Loucy (cell line): ENCODE data around the gene ANO1.

Experiments
- H2AFZ ChIP-seq: fragments of 200-600 bp; sonication (generic); 2 replicates; pipeline ENCODE4 v1.6.0; 2016; ENCODE audit warnings: antibody characterized with exemption, mild to moderate bottlenecking, low read length, moderate library complexity
- H3F3A ChIP-seq: fragments of 200-600 bp; 2 replicates; pipeline ENCODE4 v1.6.0; 2016; ENCODE audit warnings: antibody characterized with exemption, low read depth, mild to moderate bottlenecking
- H3K27me3 ChIP-seq: fragments of 200-600 bp; sonication (generic); 2 replicates; pipeline ENCODE4 v1.6.1; 2014; ENCODE audit warnings: low read length, mild to moderate bottlenecking; ENCODE audit not compliant: insufficient read depth, poor library complexity, severe bottlenecking
- H3K36me3 ChIP-seq: fragments of 200-600 bp; sonication (generic); 2 replicates; pipeline ENCODE4 v1.6.1; 2016; ENCODE audit warnings: low read length; ENCODE audit not compliant: insufficient read depth
- H3K4me1 ChIP-seq: fragments of 200-600 bp; sonication (generic); 2 replicates; pipeline ENCODE4 v1.5.1; 2014; ENCODE audit warnings: low read length, mild to moderate bottlenecking; ENCODE audit not compliant: insufficient read depth, poor library complexity, severe bottlenecking
- H3K4me2 ChIP-seq: fragments of 200-600 bp; sonication (generic); 2 replicates; pipeline ENCODE4 v1.6.0; 2014; ENCODE audit warnings: antibody characterized with exemption, low read length, low read depth, mild to moderate bottlenecking; ENCODE audit not compliant: poor library complexity, severe bottlenecking
- H3K4me3 ChIP-seq: fragments of 200-600 bp; sonication (generic); 2 replicates; pipeline ENCODE4 v1.5.1; 2014; ENCODE audit warnings: low read length, mild to moderate bottlenecking, mixed read lengths; ENCODE audit not compliant: poor library complexity, severe bottlenecking
- H3K79me2 ChIP-seq: fragments of 200-600 bp; sonication (generic); 2 replicates; pipeline ENCODE4 v1.6.1; 2014; ENCODE audit warnings: low read length; ENCODE audit not compliant: insufficient read depth
- H3K9ac ChIP-seq: fragments of 200-600 bp; sonication (generic); 2 replicates; pipeline ENCODE4 v1.6.0; 2014; ENCODE audit warnings: mild to moderate bottlenecking, low read depth, low read length, moderate library complexity; ENCODE audit not compliant: poor library complexity, severe bottlenecking
- H3K9me2 ChIP-seq: fragments of 200-600 bp; sonication (generic); replicated peaks from 2 replicates; pipeline ENCODE4 v1.6.1; 2016; ENCODE audit warnings: low read depth, low read length, mixed read lengths
- H3K9me3 ChIP-seq: fragments of 200-600 bp; sonication (generic); 2 replicates; pipeline ENCODE4 v1.6.1; 2014; ENCODE audit warnings: mild to moderate bottlenecking, antibody characterized with exemption, low read length, low read depth; ENCODE audit not compliant: insufficient read depth
- H4K20me1 ChIP-seq: fragments of 200-600 bp; sonication (generic); 2 replicates; pipeline ENCODE4 v1.6.0; 2014; ENCODE audit warnings: antibody characterized with exemption, low read length, mild to moderate bottlenecking; ENCODE audit not compliant: insufficient read depth, poor library complexity, severe bottlenecking
- EZH2phosphoT487 ChIP-seq: fragments of 200-600 bp; IDR thresholded peaks from 2 replicates; pipeline ENCODE4 v1.6.1; 2018; ENCODE audit warnings: antibody characterized with exemption, mild to moderate bottlenecking, moderate library complexity, borderline replicate concordance
- TF ChIP-seq, protein P1 (sequence below): fragments of 200-600 bp; sonication (generic); conservative IDR thresholded peaks from 2 replicates; pipeline ENCODE4 v1.5.1; 2014; ENCODE audit warnings: mild to moderate bottlenecking, antibody characterized with exemption, low read length

The ANO1 gene

DNA sequence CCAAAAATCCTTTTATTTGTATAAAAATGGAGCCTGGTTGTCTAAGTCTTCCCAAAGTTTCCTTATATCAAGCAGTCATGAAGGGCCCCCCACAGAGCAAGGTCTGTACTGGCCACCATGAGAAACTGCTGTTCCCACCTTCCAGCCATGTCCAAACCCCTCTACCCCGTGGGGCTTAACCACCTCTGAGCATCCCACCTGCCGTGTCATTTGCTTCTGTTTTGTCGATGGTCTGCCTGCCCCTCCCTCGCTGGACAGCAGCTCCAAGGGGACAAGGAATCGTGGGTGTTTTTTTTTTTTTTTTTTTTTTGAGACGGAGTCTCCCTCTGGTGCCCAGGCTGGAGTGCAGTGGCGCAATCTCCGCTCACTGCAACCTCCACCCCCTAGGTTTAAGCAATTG lies 11.1 kb upstream of the ANO1 start:
- no peak overlapping the region for H3K9ac ChIP-seq
- no peak overlapping the region for H3K4me3 ChIP-seq
- H2AFZ ChIP-seq, result no peak overlapping the region
- H3K9me3 ChIP-seq, result no peaks in the 10 kb centered on the region
- H4K20me1 ChIP-seq, result no peaks in the 10 kb centered on the region
- no peaks in the 10 kb centered on the region for H3K36me3 ChIP-seq
- no peak overlapping the region for H3K4me2 ChIP-seq
- H3K9me2 ChIP-seq, result no peaks in the 10 kb centered on the region
- H3F3A ChIP-seq, result no peaks in the 10 kb centered on the region
- no peaks in the 10 kb centered on the region for H3K79me2 ChIP-seq
- no peaks in the 10 kb centered on the region for H3K27me3 ChIP-seq
- no peaks in the 10 kb centered on the region for H3K4me1 ChIP-seq
- TF ChIP-seq, protein P1, sequence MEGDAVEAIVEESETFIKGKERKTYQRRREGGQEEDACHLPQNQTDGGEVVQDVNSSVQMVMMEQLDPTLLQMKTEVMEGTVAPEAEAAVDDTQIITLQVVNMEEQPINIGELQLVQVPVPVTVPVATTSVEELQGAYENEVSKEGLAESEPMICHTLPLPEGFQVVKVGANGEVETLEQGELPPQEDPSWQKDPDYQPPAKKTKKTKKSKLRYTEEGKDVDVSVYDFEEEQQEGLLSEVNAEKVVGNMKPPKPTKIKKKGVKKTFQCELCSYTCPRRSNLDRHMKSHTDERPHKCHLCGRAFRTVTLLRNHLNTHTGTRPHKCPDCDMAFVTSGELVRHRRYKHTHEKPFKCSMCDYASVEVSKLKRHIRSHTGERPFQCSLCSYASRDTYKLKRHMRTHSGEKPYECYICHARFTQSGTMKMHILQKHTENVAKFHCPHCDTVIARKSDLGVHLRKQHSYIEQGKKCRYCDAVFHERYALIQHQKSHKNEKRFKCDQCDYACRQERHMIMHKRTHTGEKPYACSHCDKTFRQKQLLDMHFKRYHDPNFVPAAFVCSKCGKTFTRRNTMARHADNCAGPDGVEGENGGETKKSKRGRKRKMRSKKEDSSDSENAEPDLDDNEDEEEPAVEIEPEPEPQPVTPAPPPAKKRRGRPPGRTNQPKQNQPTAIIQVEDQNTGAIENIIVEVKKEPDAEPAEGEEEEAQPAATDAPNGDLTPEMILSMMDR, result no peak
- no peak for TF ChIP-seq EZH2phosphoT487

DNA sequence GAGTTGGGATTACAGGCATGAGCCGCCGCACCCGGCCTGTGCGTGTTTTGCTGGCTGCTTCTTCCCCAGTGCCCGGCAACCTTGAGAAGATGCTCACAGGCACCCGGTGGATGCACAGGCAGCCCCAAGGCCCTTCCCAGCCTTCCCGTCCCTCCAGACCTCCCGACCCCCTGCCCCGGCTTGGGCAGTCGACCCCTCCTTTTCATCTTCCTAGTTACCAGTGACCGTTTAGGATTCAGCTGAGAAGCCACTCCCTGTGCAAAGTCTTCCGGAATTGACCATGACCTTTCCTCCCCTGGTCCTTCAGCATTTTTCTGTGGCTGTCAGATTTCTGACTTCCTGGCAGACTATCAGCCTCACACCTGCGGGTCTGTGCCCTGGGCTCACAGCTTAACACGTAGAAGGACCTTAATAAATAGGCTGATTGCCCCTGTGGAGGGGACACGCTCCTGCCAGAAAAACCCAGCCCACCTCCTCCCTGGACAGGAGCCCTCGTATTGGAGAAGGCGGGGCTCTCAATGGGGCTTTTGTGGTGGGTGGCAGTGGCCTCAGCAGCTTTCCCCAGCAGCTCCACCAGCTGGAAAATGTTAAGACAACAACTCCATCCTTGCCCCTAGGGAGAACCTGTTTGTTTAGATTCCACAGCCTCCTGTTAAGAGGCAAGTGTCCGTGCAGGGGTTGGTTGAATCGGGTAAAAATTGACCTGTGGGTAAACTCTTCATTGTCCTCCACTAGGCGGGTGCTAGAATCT lies 10.4 kb upstream of the ANO1 start:
- H3K4me1 ChIP-seq, result no peaks in the 10 kb centered on the region
- H3K27me3 ChIP-seq, result no peaks in the 10 kb centered on the region
- no peak overlapping the region for H3K4me2 ChIP-seq
- H2AFZ ChIP-seq, result no peak overlapping the region
- TF ChIP-seq, protein P1, result no peak
- TF ChIP-seq EZH2phosphoT487, result no peak
- no peaks in the 10 kb centered on the region for H3K9me2 ChIP-seq
- no peak overlapping the region for H3K4me3 ChIP-seq
- no peaks in the 10 kb centered on the region for H3K9me3 ChIP-seq
- H4K20me1 ChIP-seq, result no peaks in the 10 kb centered on the region
- no peaks in the 10 kb centered on the region for H3F3A ChIP-seq
- no peaks in the 10 kb centered on the region for H3K79me2 ChIP-seq
- H3K36me3 ChIP-seq, result no peaks in the 10 kb centered on the region
- H3K9ac ChIP-seq, result no peak overlapping the region

DNA sequence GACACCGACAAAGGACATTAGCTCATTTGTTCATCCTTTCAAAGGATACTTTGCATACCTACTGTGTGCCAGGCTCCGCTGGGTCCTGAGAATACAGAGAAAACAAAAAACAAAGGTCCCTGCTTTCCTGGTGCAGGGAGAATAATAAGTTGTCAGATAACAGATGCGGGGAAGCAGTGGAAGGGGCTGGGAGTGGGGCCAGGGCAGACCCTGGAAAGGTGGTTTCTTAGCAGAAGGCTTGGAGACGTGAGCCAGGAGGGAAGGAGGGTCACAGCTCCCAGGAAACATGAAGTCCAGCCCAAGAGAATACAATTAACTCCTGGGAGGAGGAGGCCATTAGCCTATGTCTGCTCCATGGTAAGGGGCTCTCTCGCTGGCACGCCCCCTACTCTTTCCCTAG lies 9.8 kb upstream of the ANO1 start:
- no peak overlapping the region for H3K4me3 ChIP-seq
- no peaks in the 10 kb centered on the region for H4K20me1 ChIP-seq
- H3K4me1 ChIP-seq, result no peaks in the 10 kb centered on the region
- no peak for TF ChIP-seq EZH2phosphoT487
- TF ChIP-seq, protein P1, result no peak
- no peaks in the 10 kb centered on the region for H3K36me3 ChIP-seq
- no peaks in the 10 kb centered on the region for H3K9me2 ChIP-seq
- no peak overlapping the region for H3K4me2 ChIP-seq
- H3F3A ChIP-seq, result no peaks in the 10 kb centered on the region
- no peak overlapping the region for H3K9ac ChIP-seq
- no peaks in the 10 kb centered on the region for H3K27me3 ChIP-seq
- no peak overlapping the region for H2AFZ ChIP-seq
- no peaks in the 10 kb centered on the region for H3K9me3 ChIP-seq
- H3K79me2 ChIP-seq, result no peaks in the 10 kb centered on the region
